Trophoblast cell (in vitro differentiated cells and primary cell): ENCODE results near the gene MAP2K7.

Source experiments
- DNase-seq, 2 donors: peaks; one replicate each; pipeline ENCODE4 v3.0.0-alpha.2; 2016
- H2AFZ ChIP-seq: 2 replicates; pipeline ENCODE4 v1.6.1; 2013; ENCODE audit warnings: low read length, moderate library complexity, mild to moderate bottlenecking; ENCODE audit not compliant: insufficient read depth, poor library complexity
- H2AK5ac ChIP-seq: 2 replicates; pipeline ENCODE4 v1.6.1; 2013; ENCODE audit warnings: mild to moderate bottlenecking, low read length
- H2BK120ac ChIP-seq: 2 replicates; pipeline ENCODE4 v1.6.1; 2013; ENCODE audit warnings: low read length, mild to moderate bottlenecking, moderate library complexity; ENCODE audit not compliant: insufficient read depth, poor library complexity
- H2BK12ac ChIP-seq: 2 replicates; pipeline ENCODE4 v1.6.1; 2013; ENCODE audit warnings: mild to moderate bottlenecking, low read length, moderate library complexity
- H2BK5ac ChIP-seq: 2 replicates; pipeline ENCODE4 v1.6.1; 2013; ENCODE audit warnings: low read length, low read depth, moderate library complexity, mild to moderate bottlenecking; ENCODE audit not compliant: poor library complexity
- H3K14ac ChIP-seq: 2 replicates; pipeline ENCODE4 v1.6.1; 2013; ENCODE audit warnings: mild to moderate bottlenecking, low read length
- H3K18ac ChIP-seq: 2 replicates; pipeline ENCODE4 v1.6.1; 2013; ENCODE audit warnings: mild to moderate bottlenecking, low read length
- H3K23ac ChIP-seq: 2 replicates; pipeline ENCODE4 v1.6.1; 2013; ENCODE audit warnings: low read length
- H3K27ac ChIP-seq: 2 replicates; pipeline ENCODE4 v1.5.1; 2013; ENCODE audit warnings: low read depth, mild to moderate bottlenecking, inconsistent platforms, low read length, moderate library complexity
- H3K27me3 ChIP-seq: 2 replicates; pipeline ENCODE4 v1.6.1; 2013; ENCODE audit warnings: inconsistent platforms, mild to moderate bottlenecking, low read length, moderate library complexity; ENCODE audit not compliant: insufficient read depth
- H3K36me3 ChIP-seq, 2 experiments: 1 replicate in 1 of 2; 2 replicates in 1 of 2; pipeline ENCODE4 v1.6.1; 2013; ENCODE audit warnings: low read length in 2 of 2, mild to moderate bottlenecking in 2 of 2, moderate library complexity in 1 of 2; ENCODE audit not compliant: insufficient read depth in 2 of 2, control insufficient read depth in 1 of 2
- H3K4ac ChIP-seq: 2 replicates; pipeline ENCODE4 v1.6.1; 2013; ENCODE audit warnings: low read depth, mild to moderate bottlenecking, low read length, moderate library complexity
- H3K4me1 ChIP-seq, 2 experiments: 1 replicate in 1 of 2; 2 replicates in 1 of 2; pipeline ENCODE4 v1.6.1; 2013; ENCODE audit warnings: low read length in 2 of 2, mild to moderate bottlenecking in 2 of 2, moderate library complexity in 1 of 2; ENCODE audit not compliant: insufficient read depth in 2 of 2, control insufficient read depth in 1 of 2
- H3K4me2 ChIP-seq: 2 replicates; pipeline ENCODE4 v1.6.1; 2013; ENCODE audit warnings: inconsistent platforms, mild to moderate bottlenecking, low read length, moderate library complexity
- H3K4me3 ChIP-seq: 2 replicates; pipeline ENCODE4 v1.5.1; 2013; ENCODE audit warnings: mild to moderate bottlenecking, low read depth, low read length, inconsistent platforms
- H3K79me1 ChIP-seq: one replicate; pipeline ENCODE4 v1.6.1; 2013; ENCODE audit warnings: low read length
- H3K79me2 ChIP-seq: 2 replicates; pipeline ENCODE4 v1.6.1; 2013; ENCODE audit warnings: low read length, mild to moderate bottlenecking; ENCODE audit not compliant: control insufficient read depth, insufficient read depth, poor library complexity
- H3K9ac ChIP-seq: 2 replicates; pipeline ENCODE4 v1.6.1; 2013; ENCODE audit warnings: mild to moderate bottlenecking, low read length
- H3K9me3 ChIP-seq: 2 replicates; pipeline ENCODE4 v1.6.1; 2013; ENCODE audit warnings: low read depth, mild to moderate bottlenecking, control low read depth, inconsistent platforms, low read length; ENCODE audit not compliant: insufficient read depth
- H4K12ac ChIP-seq: 2 replicates; pipeline ENCODE4 v1.6.1; 2013; ENCODE audit warnings: low read depth, mild to moderate bottlenecking, low read length, moderate library complexity
- H4K8ac ChIP-seq: 2 replicates; pipeline ENCODE4 v1.6.1; 2013; ENCODE audit warnings: low read depth, mild to moderate bottlenecking, low read length, moderate library complexity
- H4K91ac ChIP-seq: one replicate; pipeline ENCODE4 v1.6.1; 2013; ENCODE audit warnings: low read depth, mild to moderate bottlenecking, low read length, moderate library complexity
- WGBS: extraction: QIAGEN DNeasy Blood & Tissue Kit; methylation state at CpG from one replicate; pipeline ENCODE4 v1.1.7; 2013; ENCODE audit warnings: missing lambda C conversion rate; ENCODE audit not compliant: insufficient read length, insufficient coverage; ENCODE audit errors: extremely low coverage; 5-methylcytosine and 5-hydroxymethylcytosine counted together

The MAP2K7 gene

GRCh38 chr19:7962644-7963268, 59.1 kb downstream of the MAP2K7 start:
- Histone ChIP-seq H3K4ac (no peak overlapping the region), H3K14ac (no peak overlapping the region), H3K79me2 (no peaks in the 10 kb centered on the region), H3K4me2 (no peak overlapping the region), H4K8ac (no peak overlapping the region), H3K4me3 (no peak overlapping the region), H3K79me1 (peaks cover 4% of the 10 kb centered on the region), H3K18ac (no peak overlapping the region), H3K23ac (no peak overlapping the region), H2BK120ac (no peak overlapping the region), H2BK12ac (no peak overlapping the region), H2AK5ac (no peak overlapping the region), H4K91ac (no peak overlapping the region), H3K36me3 (peaks cover 50 to 67% of the 10 kb centered on the region in 2 experiments), H3K4me1 (peaks cover 4 to 11% of the 10 kb centered on the region in 2 experiments), H3K27ac (no peak overlapping the region), H2BK5ac (no peak overlapping the region), H3K9ac (no peak overlapping the region), H3K27me3 (no peaks in the 10 kb centered on the region), H2AFZ (no peak overlapping the region), H3K9me3 (no peaks in the 10 kb centered on the region), H4K12ac (no peak overlapping the region)
- no CpG with 5 or more reads among the region's 22 CpGs for WGBS
- no peak for DNase-seq

- no peak overlapping the region for H3K4ac ChIP-seq
Measured at GRCh38 chr19:7963566-7963965, 59.9 kb downstream of the MAP2K7 start.

More at GRCh38 chr19:7963566-7963965, 59.9 kb downstream of the MAP2K7 start:
- no peak overlapping the region for H2AK5ac ChIP-seq
- no peak overlapping the region for H3K9ac ChIP-seq
- no peak overlapping the region for H2BK12ac ChIP-seq
- H3K9me3 ChIP-seq, result no peaks in the 10 kb centered on the region
- H3K79me2 ChIP-seq, result no peaks in the 10 kb centered on the region
- no peak overlapping the region for H3K27ac ChIP-seq
- peaks cover 4% of the 10 kb centered on the region for H3K79me1 ChIP-seq
- no peak overlapping the region for H3K4me3 ChIP-seq
- no peak overlapping the region for H3K14ac ChIP-seq
- no CpG with 5 or more reads among the region's 25 CpGs for WGBS
- DNase-seq, result no peak
- no peak overlapping the region for H4K91ac ChIP-seq
- no peak overlapping the region for H2BK5ac ChIP-seq
- H3K23ac ChIP-seq, result no peak overlapping the region
- H3K4me1 ChIP-seq, result peaks cover 4 to 11% of the 10 kb centered on the region in 2 experiments
- H3K4me2 ChIP-seq, result no peak overlapping the region
- H4K12ac ChIP-seq, result no peak overlapping the region
- no peak overlapping the region for H2AFZ ChIP-seq
- no peak overlapping the region for H2BK120ac ChIP-seq
- peaks cover 52 to 67% of the 10 kb centered on the region in 2 experiments for H3K36me3 ChIP-seq
- no peaks in the 10 kb centered on the region for H3K27me3 ChIP-seq
- no peak overlapping the region for H4K8ac ChIP-seq
- no peak overlapping the region for H3K18ac ChIP-seq
